Bronchial epithelial cell (primary cell): ENCODE data around the gene ABCE1. TPM values are rescaled to one million over a fixed set of nuclear protein-coding genes. Genes with fewer than 3 reads are reported as not detected.
A peak's percentile ranks its signal among the peaks of the same experiment; 100 is the strongest.

ENCODE experiments used
- DNase-seq: peaks from one replicate; pipeline ENCODE4 v3.0.0-alpha.2; 2010; ENCODE audit warnings: low read depth
- FAIRE-seq: peaks from 2 replicates; lab custom pipeline; 2011; peaks lifted over from hg19 to GRCh38; lab: Jason Lieb, UNC
- H3K27me3 ChIP-seq: 2 replicates; pipeline ENCODE4 v1.5.1; 2011; ENCODE audit warnings: low read length; ENCODE audit not compliant: control insufficient read depth, insufficient read depth
- H3K36me3 ChIP-seq: 2 replicates; pipeline ENCODE4 v1.5.1; 2011; ENCODE audit warnings: low read length; ENCODE audit not compliant: control insufficient read depth, insufficient read depth
- H3K4me3 ChIP-seq: 2 replicates; pipeline ENCODE4 v1.5.1; 2011; ENCODE audit warnings: mild to moderate bottlenecking, low read depth, low read length, control low read depth
- total RNA-seq: library from RNA; depleted of rRNA; stranded (reverse); fragments of >200 nt; gene quantifications from 2 replicates; pipeline ENCODE4 v1.2.1, GENCODE V29; 2014
- TF ChIP-seq, protein P1 (sequence below): IDR thresholded peaks from 2 replicates; pipeline ENCODE4 v1.5.1; 2011; ENCODE audit warnings: mild to moderate bottlenecking, moderate library complexity, low read length, control low read depth, inconsistent platforms; ENCODE audit not compliant: insufficient read depth, severe bottlenecking

The ABCE1 gene
- total RNA-seq, 1 donor from 2014 or later: 186 TPM

DNA sequence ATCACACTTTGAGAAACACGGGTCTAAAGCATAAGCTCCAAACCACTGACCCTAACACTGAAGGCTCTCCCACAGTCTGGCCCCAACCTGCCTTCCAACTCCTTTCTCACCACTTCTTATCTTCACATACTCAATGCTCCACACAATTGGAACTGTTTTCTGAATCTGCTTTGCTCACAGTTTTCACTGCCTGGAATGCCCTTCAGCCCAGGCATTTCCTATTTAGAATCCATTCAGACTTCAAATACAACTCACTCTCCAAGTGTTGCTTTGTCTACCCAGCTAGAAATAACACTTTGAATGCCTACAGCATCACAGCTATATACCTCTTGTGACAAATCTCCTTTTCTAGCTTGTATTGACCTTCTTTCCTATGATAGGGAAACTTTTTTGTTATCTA lies 72.1 kb downstream of the ABCE1 start:
- Histone ChIP-seq H3K36me3 (peaks cover 11% of the 10 kb centered on the region), H3K4me3 (no peak overlapping the region), H3K27me3 (no peaks in the 10 kb centered on the region)
- FAIRE-seq: no peak
- DNase-seq: no peak
- TF ChIP-seq, protein P1, sequence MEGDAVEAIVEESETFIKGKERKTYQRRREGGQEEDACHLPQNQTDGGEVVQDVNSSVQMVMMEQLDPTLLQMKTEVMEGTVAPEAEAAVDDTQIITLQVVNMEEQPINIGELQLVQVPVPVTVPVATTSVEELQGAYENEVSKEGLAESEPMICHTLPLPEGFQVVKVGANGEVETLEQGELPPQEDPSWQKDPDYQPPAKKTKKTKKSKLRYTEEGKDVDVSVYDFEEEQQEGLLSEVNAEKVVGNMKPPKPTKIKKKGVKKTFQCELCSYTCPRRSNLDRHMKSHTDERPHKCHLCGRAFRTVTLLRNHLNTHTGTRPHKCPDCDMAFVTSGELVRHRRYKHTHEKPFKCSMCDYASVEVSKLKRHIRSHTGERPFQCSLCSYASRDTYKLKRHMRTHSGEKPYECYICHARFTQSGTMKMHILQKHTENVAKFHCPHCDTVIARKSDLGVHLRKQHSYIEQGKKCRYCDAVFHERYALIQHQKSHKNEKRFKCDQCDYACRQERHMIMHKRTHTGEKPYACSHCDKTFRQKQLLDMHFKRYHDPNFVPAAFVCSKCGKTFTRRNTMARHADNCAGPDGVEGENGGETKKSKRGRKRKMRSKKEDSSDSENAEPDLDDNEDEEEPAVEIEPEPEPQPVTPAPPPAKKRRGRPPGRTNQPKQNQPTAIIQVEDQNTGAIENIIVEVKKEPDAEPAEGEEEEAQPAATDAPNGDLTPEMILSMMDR: no peak

DNA sequence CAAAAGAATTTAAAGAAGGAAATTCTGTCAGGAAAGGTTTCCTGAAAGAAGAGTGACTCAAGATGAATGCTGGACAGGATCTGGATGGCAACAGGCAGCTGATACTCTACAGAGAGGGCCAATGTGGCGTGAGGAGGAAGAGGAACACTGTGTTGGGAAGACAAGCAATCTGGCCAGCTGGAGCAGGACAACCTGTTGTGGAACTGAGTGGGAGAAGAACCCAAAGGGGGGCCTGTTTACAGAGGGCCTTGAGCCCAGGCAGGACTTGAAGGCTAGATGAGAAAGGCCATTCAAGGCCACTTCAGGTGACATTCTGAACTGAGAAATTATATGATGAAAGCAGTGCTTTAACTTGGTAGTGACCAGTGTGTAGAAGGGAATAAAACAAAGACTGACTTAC lies 73.8 kb downstream of the ABCE1 start:
- Histone ChIP-seq H3K4me3 (no peak overlapping the region), H3K27me3 (no peaks in the 10 kb centered on the region), H3K36me3 (peaks cover 11% of the 10 kb centered on the region)
- DNase-seq (no peak), FAIRE-seq (no peak)
- TF ChIP-seq, protein P1: no peak

- DNase-seq (peak; percentile 32), FAIRE-seq (no peak)
- TF ChIP-seq, protein P1: no peak
- Histone ChIP-seq H3K27me3 (no peaks in the 10 kb centered on the region), H3K36me3 (peaks cover 6% of the 10 kb centered on the region), H3K4me3 (no peak overlapping the region)
These were observed 78.7 kb downstream of the ABCE1 start for GRCh38 chr4:145176641-145177432.

- Histone ChIP-seq H3K36me3 (peaks cover 3% of the 10 kb centered on the region), H3K4me3 (peak overlapping the region; percentile 77), H3K27me3 (no peaks in the 10 kb centered on the region)
- FAIRE-seq (no peak), DNase-seq (peak; percentile 6)
- TF ChIP-seq, protein P1: no peak
These were observed 79.4 kb downstream of the ABCE1 start for GRCh38 chr4:145177511-145177905.

GRCh38 chr4:145177906-145178538 lies 79.9 kb downstream of the ABCE1 start:
- TF ChIP-seq, protein P1: no peak
- H3K36me3 ChIP-seq: peaks cover 3% of the 10 kb centered on the region
- peak overlapping the region; percentile 77 for H3K4me3 ChIP-seq
- FAIRE-seq: no peak
- DNase-seq: peak; percentile 59
- no peaks in the 10 kb centered on the region for H3K27me3 ChIP-seq
